ENCODE results near the gene MRPL37.

MRPL37 gene

DNA sequence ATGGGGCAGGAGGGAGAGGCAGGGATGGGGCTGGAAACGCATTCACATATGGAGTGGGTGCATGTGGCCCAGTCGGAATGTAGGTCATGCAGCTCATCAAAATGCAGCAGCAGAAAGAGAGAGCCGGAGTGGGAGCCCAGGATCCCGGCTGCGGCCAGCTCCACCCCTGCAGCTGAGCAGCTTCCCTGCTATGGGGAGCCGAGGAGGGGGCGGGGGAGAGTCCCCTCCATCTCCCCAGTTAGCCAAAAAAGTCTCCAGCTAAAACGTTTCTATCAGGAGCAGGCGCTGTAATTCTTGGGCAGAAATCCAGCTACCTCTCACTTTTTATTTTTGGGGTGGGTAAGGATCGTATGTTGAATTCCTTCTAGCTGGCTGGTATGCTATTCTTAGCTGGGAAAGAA lies 39.7 kb downstream of the MRPL37 start:
- in situ Hi-C loops (cut with HindIII; ENCODE audit: low sequenced_read_pairs) = no loop called here

- in situ Hi-C loops (cut with HindIII; ENCODE audit: low sequenced_read_pairs) = no loop called here
Observed at GRCh38 chr1:54240741-54241335, 40.9 kb downstream of the MRPL37 start.

DNA sequence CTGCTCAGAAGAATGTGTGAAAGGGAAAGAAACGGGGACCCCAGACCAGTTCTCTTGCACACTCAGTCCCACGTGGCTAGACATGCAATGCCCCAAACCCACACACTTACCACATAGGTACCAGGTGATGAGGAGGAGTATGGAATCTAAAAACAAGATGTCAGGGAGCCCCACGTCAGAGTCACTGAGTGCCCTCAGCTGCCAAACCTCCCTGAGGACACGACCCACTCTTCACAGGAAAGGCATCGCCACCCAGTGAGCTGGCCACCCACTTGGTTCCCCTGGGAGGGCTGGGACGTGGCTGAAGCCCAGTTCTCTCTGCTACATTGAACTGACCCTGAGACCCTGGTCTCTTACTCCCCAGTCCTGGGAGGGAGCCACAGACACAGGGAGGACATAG lies 41.4 kb downstream of the MRPL37 start:
- in situ Hi-C loops (cut with HindIII; ENCODE audit: low sequenced_read_pairs) = no loop called here

DNA sequence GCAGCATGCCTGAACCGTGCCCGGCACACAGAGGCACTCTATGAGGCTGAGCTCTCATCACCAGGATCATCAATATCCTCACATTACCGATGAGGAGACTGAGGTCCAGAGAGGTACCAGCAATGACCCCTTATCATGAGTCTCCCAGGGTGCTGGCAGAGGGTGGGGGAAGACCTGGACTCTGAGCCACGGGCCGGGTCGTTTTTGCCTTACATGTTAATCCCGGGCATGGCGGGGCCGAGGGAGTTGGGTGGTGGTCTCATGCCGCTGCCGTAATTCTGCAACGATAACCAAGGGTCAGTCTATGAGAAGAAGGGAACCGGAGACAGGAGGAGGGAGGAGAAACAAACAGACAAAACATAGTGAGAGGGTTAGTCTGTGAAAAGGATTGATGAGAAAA lies 43.1 kb downstream of the MRPL37 start:
- in situ Hi-C loops (cut with HindIII; ENCODE audit: low sequenced_read_pairs) = no loop called here

- in situ Hi-C loops (cut with HindIII; ENCODE audit: low sequenced_read_pairs) = no loop called here
Observed at GRCh38 chr1:54244655-54245054, 44.7 kb downstream of the MRPL37 start.

DNA sequence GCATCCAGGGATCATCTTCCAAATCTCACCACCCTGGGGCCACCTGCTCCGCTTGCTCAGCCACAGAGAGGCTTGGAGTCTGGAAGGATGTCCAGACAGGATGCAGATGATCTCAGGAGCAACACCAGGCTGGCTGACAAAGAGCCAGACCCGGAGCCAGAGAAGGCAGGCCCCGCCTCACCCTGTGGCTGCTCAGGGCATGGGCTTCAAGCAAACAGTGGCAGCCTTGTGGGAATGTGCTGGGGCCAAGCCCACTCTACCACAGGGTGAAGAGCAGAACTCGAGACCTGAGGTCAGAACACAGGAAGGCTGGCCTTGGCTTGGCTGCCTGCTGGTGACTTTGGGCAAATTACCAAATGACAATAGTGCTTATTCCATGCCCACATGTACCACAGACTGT lies 45.5 kb downstream of the MRPL37 start:
- in situ Hi-C loops (cut with HindIII; ENCODE audit: low sequenced_read_pairs) = no loop called here

DNA sequence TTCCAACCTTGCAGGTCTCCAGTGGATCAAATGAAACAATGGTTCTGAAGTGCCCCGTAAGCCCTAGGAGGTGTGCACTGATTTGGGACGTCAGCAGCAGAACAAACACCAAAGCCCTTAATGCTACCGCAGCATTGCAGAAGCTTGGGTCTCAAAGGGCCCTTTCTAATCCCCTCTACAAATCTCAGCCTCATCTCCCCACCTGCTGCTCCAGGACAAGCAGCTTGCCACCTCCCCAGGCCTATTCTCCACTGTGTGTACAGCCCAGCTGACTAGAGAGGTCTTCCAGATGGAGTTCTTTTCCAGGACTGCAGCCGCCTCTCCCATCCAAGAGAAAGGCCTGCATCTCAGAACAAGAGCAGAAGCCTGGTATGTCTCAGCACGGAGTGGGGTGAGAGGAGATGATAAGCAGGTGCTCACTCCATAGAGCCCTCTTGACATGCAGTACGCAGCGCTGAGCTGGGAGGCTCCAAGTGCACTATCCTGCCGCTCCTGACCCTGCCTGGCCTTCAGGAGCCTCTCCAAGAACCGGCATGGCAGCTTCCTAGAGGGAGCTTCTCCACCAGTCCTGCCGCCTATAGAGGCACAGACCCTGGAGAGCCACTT lies 46.3 kb downstream of the MRPL37 start:
- in situ Hi-C loops (cut with HindIII; ENCODE audit: low sequenced_read_pairs) = no loop called here

GRCh38 chr1:54247863-54248515 lies 48.0 kb downstream of the MRPL37 start:
- in situ Hi-C loops (cut with HindIII; ENCODE audit: low sequenced_read_pairs) = no loop called here

DNA sequence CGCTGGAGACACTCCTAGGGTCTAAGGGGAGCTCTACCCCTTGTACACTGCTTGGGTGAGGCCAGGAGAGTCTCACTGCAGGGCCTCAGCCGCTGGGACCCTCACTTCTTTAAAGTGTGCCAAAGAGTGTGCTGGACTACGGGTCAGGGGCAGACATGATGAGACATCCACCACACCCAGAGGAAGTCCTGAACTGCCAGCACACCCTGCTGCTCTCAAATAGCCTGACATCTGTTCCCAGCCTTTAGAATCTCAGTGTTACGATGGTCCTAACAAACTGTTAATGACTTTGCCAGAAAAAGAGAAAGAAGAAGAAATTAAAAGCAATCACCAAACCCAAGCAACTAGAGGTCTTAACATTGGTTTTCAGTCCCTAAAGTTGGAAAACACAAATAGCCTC lies 49.0 kb downstream of the MRPL37 start:
- in situ Hi-C loops (cut with HindIII; ENCODE audit: low sequenced_read_pairs) = no loop called here

GRCh38 chr1:54249819-54250435 lies 50.0 kb downstream of the MRPL37 start:
- in situ Hi-C loops (cut with HindIII; ENCODE audit: low sequenced_read_pairs) = no loop called here

GRCh38 chr1:54250670-54251069 lies 50.7 kb downstream of the MRPL37 start:
- in situ Hi-C loops (cut with HindIII; ENCODE audit: low sequenced_read_pairs) = no loop called here

DNA sequence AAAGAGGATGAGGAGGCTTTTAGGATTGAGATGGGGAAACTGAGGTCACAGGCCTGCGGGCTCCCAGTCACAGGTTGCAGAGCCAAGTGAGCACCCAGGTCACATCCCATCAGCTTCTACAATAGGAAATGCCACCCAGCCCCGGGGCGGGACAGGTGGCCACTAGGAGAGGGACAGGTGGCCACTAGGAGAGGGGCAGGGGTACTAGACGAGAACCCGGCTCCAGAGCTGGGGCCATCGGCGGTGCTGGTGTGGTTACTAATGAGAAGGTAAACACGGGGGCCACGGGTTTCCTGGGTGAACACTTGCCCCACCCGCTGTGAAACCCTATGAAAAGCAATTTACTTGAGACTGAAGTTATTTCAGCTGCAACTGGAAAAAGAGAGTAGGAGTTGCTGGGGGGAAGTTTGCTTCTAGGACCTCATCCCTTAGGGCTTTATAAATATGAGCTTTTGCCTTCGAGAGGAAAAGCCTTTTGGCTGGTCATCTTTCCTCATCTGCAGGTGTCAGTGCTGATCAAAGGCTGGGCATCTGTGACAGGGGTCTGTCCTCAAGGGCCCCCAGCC lies 52.5 kb downstream of the MRPL37 start:
- in situ Hi-C loops (cut with HindIII; ENCODE audit: low sequenced_read_pairs) = no loop called here

DNA sequence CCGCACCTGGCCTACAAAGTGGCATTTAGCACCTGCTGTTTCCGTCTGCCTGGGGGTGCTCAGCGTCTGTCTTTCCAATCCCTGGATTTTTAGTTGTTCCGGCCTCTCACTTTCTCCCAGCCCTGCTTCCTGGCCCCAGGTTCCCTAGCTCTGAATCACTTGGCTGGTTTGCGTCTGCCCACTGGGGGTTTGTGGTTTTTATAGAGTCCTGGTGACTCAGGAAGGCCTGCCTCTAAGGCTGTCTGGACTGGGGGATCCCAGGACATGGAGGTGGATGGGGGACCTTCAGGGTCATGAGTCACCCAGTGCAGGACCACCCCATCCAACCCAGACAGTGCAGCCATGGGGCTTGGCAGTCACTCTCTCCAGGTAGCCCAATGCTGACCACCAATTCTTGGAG lies 53.5 kb downstream of the MRPL37 start:
- in situ Hi-C loops (cut with HindIII; ENCODE audit: low sequenced_read_pairs) = no loop called here

DNA sequence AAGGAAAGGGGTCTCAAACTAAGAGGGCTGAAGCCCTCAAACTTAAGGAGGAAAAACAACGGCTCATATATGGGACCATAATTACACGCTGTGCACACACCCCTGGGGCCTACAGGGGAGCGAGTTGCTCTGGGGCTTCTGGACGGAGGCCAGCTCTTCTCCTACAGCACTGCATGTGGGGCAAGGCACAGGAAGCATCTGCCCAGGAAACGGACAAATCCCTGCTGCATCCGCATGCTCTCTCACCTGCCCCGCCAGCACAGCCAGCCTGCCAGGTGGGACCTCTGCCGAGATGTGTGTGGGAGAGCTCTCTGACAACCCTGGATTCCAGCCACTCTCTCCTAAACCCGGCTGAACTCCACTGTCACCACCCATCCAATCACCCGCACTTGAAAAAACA lies 54.1 kb downstream of the MRPL37 start:
- in situ Hi-C loops (cut with HindIII; ENCODE audit: low sequenced_read_pairs) = no loop called here

DNA sequence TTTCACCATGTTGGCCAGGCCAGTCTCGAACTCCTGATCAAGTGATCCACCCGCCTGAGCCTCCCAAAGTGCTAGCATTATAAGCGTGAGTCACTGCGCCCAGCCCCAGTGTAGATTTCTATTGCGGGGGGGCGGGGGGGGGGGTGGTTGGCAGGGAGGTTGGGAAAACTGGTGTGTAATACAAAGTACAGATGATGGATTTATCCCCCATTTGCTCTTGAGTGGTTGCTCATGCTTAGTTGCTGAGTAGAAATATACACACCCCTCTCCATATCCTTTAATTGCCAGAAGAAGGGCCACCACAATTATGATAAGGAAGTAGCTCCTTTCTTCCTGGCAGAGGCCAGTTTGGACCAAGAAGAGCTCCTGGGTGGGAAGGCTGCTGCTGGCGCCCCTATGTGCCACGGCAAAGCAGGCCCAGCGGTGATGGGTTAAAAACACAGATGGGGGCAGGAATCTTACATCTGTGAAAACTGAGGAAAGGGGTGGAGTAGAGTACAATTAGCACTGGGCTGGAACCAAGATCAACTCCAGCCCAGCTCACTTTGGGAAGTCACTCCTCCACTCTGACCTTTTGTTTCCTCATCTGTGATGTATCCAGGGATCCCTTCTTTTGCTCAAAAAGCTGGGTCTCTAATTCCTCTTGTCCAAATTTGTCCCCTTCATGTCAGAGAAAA lies 55.2 kb downstream of the MRPL37 start:
- in situ Hi-C loops (cut with HindIII; ENCODE audit: low sequenced_read_pairs) = no loop called here

DNA sequence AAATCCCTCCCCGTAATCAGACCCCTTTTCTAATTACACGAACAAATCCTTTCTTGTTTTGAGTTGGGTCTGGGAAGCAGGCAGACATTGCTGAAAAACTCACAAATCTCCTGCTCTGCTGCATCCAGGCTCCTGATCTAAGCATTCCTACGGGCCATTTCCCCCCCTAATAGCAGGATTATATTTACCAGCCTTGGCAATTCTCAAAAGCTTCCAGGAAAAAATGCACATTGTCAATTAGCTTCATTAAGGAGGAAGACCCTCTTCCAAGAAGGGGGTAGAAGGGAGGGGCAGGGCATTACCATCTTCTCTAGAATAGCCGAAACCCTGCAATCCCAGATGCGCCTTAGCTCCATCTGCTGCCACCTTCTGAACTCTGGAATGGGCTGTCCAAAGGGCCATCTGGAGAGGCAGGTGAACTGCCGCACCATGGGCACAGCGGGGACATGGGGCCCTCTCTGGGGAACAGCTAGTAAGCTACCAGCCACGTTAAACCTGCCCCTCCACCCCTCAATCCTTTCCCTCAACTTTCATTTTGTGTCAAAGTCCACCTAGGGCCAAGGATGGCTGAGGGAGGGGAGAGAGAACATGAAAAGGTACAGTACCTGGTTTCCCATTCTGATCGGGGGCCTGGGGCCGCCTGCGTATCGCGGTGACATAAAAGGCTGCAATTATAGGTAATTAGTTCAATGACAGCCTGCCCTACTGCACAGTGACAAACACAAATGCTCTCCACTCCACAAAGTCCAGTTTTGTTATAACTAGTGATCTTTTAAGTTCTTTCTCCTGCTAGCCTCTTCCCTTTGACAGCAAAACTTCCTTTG lies 56.8 kb downstream of the MRPL37 start:
- in situ Hi-C loops (cut with HindIII; ENCODE audit: low sequenced_read_pairs) = no loop called here

- in situ Hi-C loops (cut with HindIII; ENCODE audit: low sequenced_read_pairs) = no loop called here
Observed at GRCh38 chr1:54257346-54257620, 57.3 kb downstream of the MRPL37 start.

GRCh38 chr1:54257876-54258275 lies 57.9 kb downstream of the MRPL37 start:
- in situ Hi-C loops (cut with HindIII; ENCODE audit: low sequenced_read_pairs) = no loop called here

GRCh38 chr1:54259546-54260140 lies 59.7 kb downstream of the MRPL37 start:
- in situ Hi-C loops (cut with HindIII; ENCODE audit: low sequenced_read_pairs) = no loop called here

GRCh38 chr1:54260810-54261209 lies 60.8 kb downstream of the MRPL37 start:
- in situ Hi-C loops (cut with HindIII; ENCODE audit: low sequenced_read_pairs) = no loop called here
